ENCODE measurements around the gene ELF2.
"Not testable (repeated sequence)": the region's sequence is repeated elsewhere in the genome, so short reads cannot be mapped to it uniquely, and the experiment has no call there.

Gene ELF2

GRCh38 chr4:139077567-139078355 lies 99.3 kb downstream of the ELF2 start:
- no peak overlapping the region for H2AFZ ChIP-seq (ENCODE audit: low read depth, low read length)
- H3K36me3 ChIP-seq (ENCODE audit: insufficient read depth, low read length), result peaks cover 6% of the 10 kb centered on the region
- peaks cover 11% of the 10 kb centered on the region for H3K4me1 ChIP-seq (ENCODE audit: insufficient read depth, low read length)
- H3K27me3 ChIP-seq (ENCODE audit: insufficient read depth, low read length), result no peaks in the 10 kb centered on the region
- no peak overlapping the region for H3K4me3 ChIP-seq (ENCODE audit: low read length)
- H3K9me3 ChIP-seq (ENCODE audit: low read length), result no peaks in the 10 kb centered on the region

GRCh38 chr4:139076016-139076744 lies 100.8 kb downstream of the ELF2 start:
- H3K36me3 ChIP-seq (ENCODE audit: insufficient read depth, low read length), result peaks cover 17% of the 10 kb centered on the region
- no peaks in the 10 kb centered on the region for H3K9me3 ChIP-seq (ENCODE audit: low read length)
- H3K27me3 ChIP-seq (ENCODE audit: insufficient read depth, low read length), result no peaks in the 10 kb centered on the region
- no peaks in the 10 kb centered on the region for H3K4me1 ChIP-seq (ENCODE audit: insufficient read depth, low read length)
- no peak overlapping the region for H3K4me3 ChIP-seq (ENCODE audit: low read length)
- no peak overlapping the region for H2AFZ ChIP-seq (ENCODE audit: low read depth, low read length)

- Histone ChIP-seq H3K9me3 (ENCODE audit: low read length) (no peaks in the 10 kb centered on the region), H3K4me3 (ENCODE audit: low read length) (no peak overlapping the region), H3K4me1 (ENCODE audit: insufficient read depth, low read length) (no peaks in the 10 kb centered on the region), H3K27me3 (ENCODE audit: insufficient read depth, low read length) (no peaks in the 10 kb centered on the region), H3K36me3 (ENCODE audit: insufficient read depth, low read length) (peaks cover 75% of the 10 kb centered on the region), H2AFZ (ENCODE audit: low read depth, low read length) (no peak overlapping the region)
These were observed 116.4 kb downstream of the ELF2 start for GRCh38 chr4:139060591-139060990.

GRCh38 chr4:139059026-139059425 lies 118.0 kb downstream of the ELF2 start:
- H2AFZ ChIP-seq (ENCODE audit: low read depth, low read length); H3K4me3 ChIP-seq (ENCODE audit: low read length); H3K9me3 ChIP-seq (ENCODE audit: low read length); H3K4me1 ChIP-seq (ENCODE audit: insufficient read depth, low read length); H3K27me3 ChIP-seq (ENCODE audit: insufficient read depth, low read length): not testable (repeated sequence)
- H3K36me3 ChIP-seq (ENCODE audit: insufficient read depth, low read length), result peaks cover 75% of the 10 kb centered on the region

- Histone ChIP-seq H3K4me1 (ENCODE audit: insufficient read depth, low read length) (no peaks in the 10 kb centered on the region), H3K27me3 (ENCODE audit: insufficient read depth, low read length) (no peaks in the 10 kb centered on the region), H3K36me3 (ENCODE audit: insufficient read depth, low read length) (peaks cover 62% of the 10 kb centered on the region), H3K4me3 (ENCODE audit: low read length) (no peak overlapping the region), H2AFZ (ENCODE audit: low read depth, low read length) (no peak overlapping the region), H3K9me3 (ENCODE audit: low read length) (no peaks in the 10 kb centered on the region)
These were observed 122.1 kb downstream of the ELF2 start for GRCh38 chr4:139054791-139055505.

- Histone ChIP-seq H3K4me3 (ENCODE audit: low read length) (no peak overlapping the region), H3K27me3 (ENCODE audit: insufficient read depth, low read length) (no peaks in the 10 kb centered on the region), H3K36me3 (ENCODE audit: insufficient read depth, low read length) (peaks cover 59% of the 10 kb centered on the region), H3K4me1 (ENCODE audit: insufficient read depth, low read length) (no peaks in the 10 kb centered on the region), H2AFZ (ENCODE audit: low read depth, low read length) (no peak overlapping the region), H3K9me3 (ENCODE audit: low read length) (no peaks in the 10 kb centered on the region)
These were observed 123.1 kb downstream of the ELF2 start for GRCh38 chr4:139053909-139054308.

- Histone ChIP-seq H2AFZ (ENCODE audit: low read depth, low read length) (no peak overlapping the region), H3K4me3 (ENCODE audit: low read length) (no peak overlapping the region), H3K27me3 (ENCODE audit: insufficient read depth, low read length) (no peaks in the 10 kb centered on the region), H3K9me3 (ENCODE audit: low read length) (no peaks in the 10 kb centered on the region), H3K4me1 (ENCODE audit: insufficient read depth, low read length) (no peaks in the 10 kb centered on the region), H3K36me3 (ENCODE audit: insufficient read depth, low read length) (peaks cover 49% of the 10 kb centered on the region)
These were observed 126.6 kb downstream of the ELF2 start for GRCh38 chr4:139050446-139050845.

- H2AFZ ChIP-seq (ENCODE audit: low read depth, low read length), result no peak overlapping the region
- H3K4me3 ChIP-seq (ENCODE audit: low read length), result no peak overlapping the region
- H3K27me3 ChIP-seq (ENCODE audit: insufficient read depth, low read length), result no peaks in the 10 kb centered on the region
- H3K9me3 ChIP-seq (ENCODE audit: low read length), result no peaks in the 10 kb centered on the region
- peaks cover 51% of the 10 kb centered on the region for H3K36me3 ChIP-seq (ENCODE audit: insufficient read depth, low read length)
- no peaks in the 10 kb centered on the region for H3K4me1 ChIP-seq (ENCODE audit: insufficient read depth, low read length)
These were observed 129.0 kb downstream of the ELF2 start for GRCh38 chr4:139048026-139048425.

- Histone ChIP-seq H3K4me1 (ENCODE audit: insufficient read depth, low read length) (no peaks in the 10 kb centered on the region), H3K9me3 (ENCODE audit: low read length) (no peaks in the 10 kb centered on the region), H3K4me3 (ENCODE audit: low read length) (no peak overlapping the region), H2AFZ (ENCODE audit: low read depth, low read length) (no peak overlapping the region), H3K36me3 (ENCODE audit: insufficient read depth, low read length) (peaks cover 42% of the 10 kb centered on the region), H3K27me3 (ENCODE audit: insufficient read depth, low read length) (no peaks in the 10 kb centered on the region)
These were observed 132.7 kb downstream of the ELF2 start for GRCh38 chr4:139044291-139044690.

GRCh38 chr4:139042981-139043460 lies 134.0 kb downstream of the ELF2 start:
- Histone ChIP-seq H3K4me3 (ENCODE audit: low read length) (no peak overlapping the region), H3K36me3 (ENCODE audit: insufficient read depth, low read length) (peaks cover 32% of the 10 kb centered on the region), H2AFZ (ENCODE audit: low read depth, low read length) (no peak overlapping the region), H3K9me3 (ENCODE audit: low read length) (no peaks in the 10 kb centered on the region), H3K4me1 (ENCODE audit: insufficient read depth, low read length) (no peaks in the 10 kb centered on the region), H3K27me3 (ENCODE audit: insufficient read depth, low read length) (no peaks in the 10 kb centered on the region)

GRCh38 chr4:139038874-139039443 lies 138.1 kb downstream of the ELF2 start:
- Histone ChIP-seq H2AFZ (ENCODE audit: low read depth, low read length) (no peak overlapping the region), H3K4me3 (ENCODE audit: low read length) (no peak overlapping the region), H3K27me3 (ENCODE audit: insufficient read depth, low read length) (no peaks in the 10 kb centered on the region), H3K4me1 (ENCODE audit: insufficient read depth, low read length) (no peaks in the 10 kb centered on the region), H3K9me3 (ENCODE audit: low read length) (no peaks in the 10 kb centered on the region), H3K36me3 (ENCODE audit: insufficient read depth, low read length) (peaks cover 20% of the 10 kb centered on the region)

GRCh38 chr4:139036885-139037284 lies 140.1 kb downstream of the ELF2 start:
- H3K4me3 ChIP-seq (ENCODE audit: low read length), result no peak overlapping the region
- no peaks in the 10 kb centered on the region for H3K27me3 ChIP-seq (ENCODE audit: insufficient read depth, low read length)
- no peaks in the 10 kb centered on the region for H3K9me3 ChIP-seq (ENCODE audit: low read length)
- H2AFZ ChIP-seq (ENCODE audit: low read depth, low read length), result no peak overlapping the region
- H3K4me1 ChIP-seq (ENCODE audit: insufficient read depth, low read length), result no peaks in the 10 kb centered on the region
- H3K36me3 ChIP-seq (ENCODE audit: insufficient read depth, low read length), result peaks cover 12% of the 10 kb centered on the region

GRCh38 chr4:139035650-139036049 lies 141.4 kb downstream of the ELF2 start:
- Histone ChIP-seq H3K36me3 (ENCODE audit: insufficient read depth, low read length) (peaks cover 8% of the 10 kb centered on the region), H3K4me1 (ENCODE audit: insufficient read depth, low read length) (no peaks in the 10 kb centered on the region), H3K4me3 (ENCODE audit: low read length) (no peak overlapping the region), H3K27me3 (ENCODE audit: insufficient read depth, low read length) (no peaks in the 10 kb centered on the region), H3K9me3 (ENCODE audit: low read length) (no peaks in the 10 kb centered on the region), H2AFZ (ENCODE audit: low read depth, low read length) (no peak overlapping the region)
